ENCODE data around the gene SMPD4.
"Not testable (repeated sequence)": the region's sequence is repeated elsewhere in the genome, so short reads cannot be mapped to it uniquely, and the experiment has no call there.

Gene SMPD4

GRCh38 chr2:130141002-130141401, 40.4 kb downstream of the SMPD4 start:
- not testable (repeated sequence) for DNase-seq (ENCODE audit: low read depth)

GRCh38 chr2:130140516-130140915, 40.9 kb downstream of the SMPD4 start:
- DNase-seq (ENCODE audit: low read depth), result not testable (repeated sequence)

DNA sequence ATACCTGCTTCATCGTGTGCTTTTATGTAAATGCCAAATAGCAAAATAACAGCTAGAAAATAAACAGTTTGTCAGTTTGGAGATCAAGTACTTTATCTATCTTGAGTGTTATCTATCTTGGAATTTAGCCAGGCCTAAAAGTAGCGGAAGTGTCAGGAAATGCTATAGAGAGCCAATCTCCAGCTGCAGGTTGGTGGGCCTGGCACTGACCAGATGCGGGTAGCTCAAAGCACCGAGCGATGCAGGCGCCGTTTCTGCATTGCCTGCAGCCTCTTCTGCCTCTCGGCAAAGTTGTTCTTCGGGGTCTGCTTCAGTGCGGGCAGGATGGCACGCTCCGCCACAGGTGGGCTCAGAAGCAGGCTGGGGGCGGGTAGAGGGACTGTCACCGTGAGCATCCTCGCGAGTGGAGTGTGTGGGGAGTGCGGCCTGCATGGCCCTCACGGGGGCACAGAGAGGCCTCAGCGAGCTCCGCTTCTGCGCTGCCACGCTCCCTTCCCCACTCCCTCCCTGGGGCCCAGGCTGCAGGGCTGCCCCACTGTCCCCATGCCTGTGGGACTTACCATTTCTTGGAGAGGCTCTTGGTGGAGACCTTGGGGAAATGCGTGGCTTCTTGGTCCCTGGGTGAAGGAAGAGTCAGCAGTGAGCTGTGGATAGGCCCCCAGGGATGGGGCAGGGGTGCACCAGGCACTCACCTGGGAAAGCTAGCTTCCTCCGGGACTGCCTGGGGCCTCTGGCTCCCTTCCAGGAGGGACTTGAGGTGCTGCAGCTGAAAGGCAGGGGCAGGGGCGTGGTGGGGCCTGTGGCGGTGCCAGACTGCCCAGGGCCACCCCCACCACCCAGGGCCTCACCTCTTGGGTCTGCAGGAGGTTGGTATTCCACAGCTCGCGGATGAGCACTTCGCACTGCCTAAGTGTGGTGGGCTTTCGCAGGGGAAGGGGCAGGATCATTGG, 41.8 kb downstream of the SMPD4 start:
- DNase-seq (ENCODE audit: low read depth), result not testable (repeated sequence)

- not testable (repeated sequence) for DNase-seq (ENCODE audit: low read depth)
Observed at GRCh38 chr2:130138841-130139251, 42.6 kb downstream of the SMPD4 start.

DNA sequence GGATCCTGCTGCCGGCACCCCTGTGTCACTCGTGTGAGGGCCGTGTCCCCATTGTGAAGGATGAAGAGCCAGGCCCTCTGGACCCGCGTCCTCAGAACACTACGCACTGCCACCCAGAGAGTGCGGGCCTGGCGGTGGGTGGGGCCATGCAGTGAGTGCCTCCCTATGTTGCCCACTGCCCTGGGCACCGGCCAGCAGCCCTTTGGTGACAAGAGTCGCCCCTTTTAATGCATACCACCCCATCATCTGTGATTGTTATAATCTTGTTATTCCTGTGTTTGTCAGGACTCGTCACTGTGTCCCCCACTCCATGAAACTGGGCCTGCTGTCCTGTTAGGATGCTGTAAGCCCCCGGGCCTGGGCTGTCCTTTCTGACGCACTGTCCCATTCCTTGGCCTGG, 43.1 kb downstream of the SMPD4 start:
- not testable (repeated sequence) for DNase-seq (ENCODE audit: low read depth)

GRCh38 chr2:130137118-130137517, 44.3 kb downstream of the SMPD4 start:
- not testable (repeated sequence) for DNase-seq (ENCODE audit: low read depth)

- not testable (repeated sequence) for DNase-seq (ENCODE audit: low read depth)
Observed at GRCh38 chr2:130136546-130136945, 44.9 kb downstream of the SMPD4 start.

DNA sequence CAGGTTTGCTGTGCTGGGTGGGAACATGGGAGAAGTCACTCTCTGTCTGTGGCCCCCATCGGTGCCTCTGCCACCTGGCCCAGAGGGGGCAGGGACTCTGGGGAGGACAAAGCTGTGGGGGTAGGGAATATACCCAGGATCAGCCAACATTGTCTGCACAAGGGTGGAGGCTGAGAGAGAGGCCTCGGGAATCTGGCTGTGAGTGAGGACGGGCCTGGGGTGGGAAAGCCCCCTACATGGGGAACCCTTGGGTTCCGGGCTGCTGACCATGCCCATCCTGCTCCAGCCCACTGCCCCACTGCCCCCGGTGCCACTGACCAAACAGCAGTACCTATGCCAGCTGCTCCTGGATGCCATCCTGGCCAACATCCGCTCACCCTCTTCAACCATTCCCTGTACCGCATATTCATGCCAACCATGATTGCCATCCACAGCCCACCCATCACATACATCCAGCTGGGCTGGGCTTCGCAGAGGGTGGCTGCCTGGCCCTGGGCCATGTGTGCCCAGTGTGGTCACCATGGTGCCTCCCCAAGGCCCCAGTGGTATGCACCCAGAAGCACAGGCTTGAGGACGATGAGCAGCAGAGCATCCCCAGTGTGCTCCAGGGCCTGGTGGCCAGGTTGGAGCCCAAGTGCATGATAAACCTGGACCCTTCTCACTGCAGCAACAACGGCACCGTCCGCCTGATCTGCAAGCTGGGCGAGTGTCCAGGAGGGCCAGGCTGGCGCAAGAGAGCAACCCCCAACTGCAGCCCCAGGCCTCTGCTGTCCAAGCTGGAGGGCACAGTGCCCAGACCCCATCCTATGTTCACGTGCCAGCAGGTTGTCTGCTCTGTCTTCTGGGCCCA, 45.5 kb downstream of the SMPD4 start:
- no peak for DNase-seq (ENCODE audit: low read depth)

DNA sequence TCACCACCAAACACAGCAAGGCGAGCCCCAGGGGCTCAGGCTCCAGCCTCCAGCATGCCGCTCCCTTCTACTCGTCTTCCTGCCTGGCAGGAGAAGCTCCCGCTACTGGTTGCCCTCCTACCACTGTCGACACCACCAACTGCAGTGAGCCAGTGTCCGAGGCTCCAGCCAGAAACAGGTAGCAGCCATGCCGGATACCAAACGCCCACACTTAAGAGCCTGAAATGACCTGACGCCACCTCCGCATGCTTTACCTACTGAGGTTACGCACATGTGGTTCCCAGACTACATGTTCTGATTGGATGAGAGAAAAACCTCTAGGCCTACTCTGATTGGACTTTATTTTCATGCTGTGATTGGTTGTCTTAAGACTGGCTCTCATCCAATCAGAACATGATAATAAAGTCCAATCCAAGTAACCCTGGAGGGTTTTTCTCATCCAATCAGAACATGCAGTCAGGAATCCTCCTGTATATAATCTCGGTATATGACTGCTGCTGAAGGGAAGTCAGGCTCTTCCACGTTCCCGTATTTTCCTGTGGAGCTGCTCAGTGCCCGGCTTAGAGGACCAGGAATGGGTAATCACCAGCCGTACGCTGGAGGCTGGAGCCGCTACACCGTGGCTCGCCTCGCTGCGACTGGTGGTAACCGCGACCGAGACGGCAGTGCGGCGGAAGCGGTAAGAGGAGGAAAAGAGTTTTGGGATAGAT, 52.1 kb downstream of the SMPD4 start, which contains the start of gene POTEF:
Gene POTEF, minus strand, starts transcription at position 103 of the 710 bp plus-strand sequence. CDS start 8,707 bp downstream, outside the sequence.
- not testable (repeated sequence) for DNase-seq (ENCODE audit: low read depth)

DNA sequence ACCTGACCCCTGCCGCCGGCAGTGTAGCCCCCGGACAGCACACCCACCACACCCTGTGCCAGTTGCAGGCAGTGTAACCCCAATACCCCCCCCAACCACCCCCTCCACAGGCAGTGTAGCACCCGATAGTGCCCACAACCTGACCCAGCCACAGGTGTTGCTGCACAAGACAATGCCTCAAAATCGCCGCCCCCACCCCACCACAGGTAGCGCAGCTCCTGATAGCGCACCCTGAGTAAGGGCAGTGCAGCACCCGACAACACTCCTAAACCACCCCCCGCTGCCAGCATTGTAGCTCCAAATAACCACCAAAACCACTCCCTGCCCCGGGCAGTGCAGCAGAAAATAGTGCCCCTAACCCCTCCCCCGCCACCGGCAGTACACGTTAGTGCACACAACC, 52.9 kb downstream of the SMPD4 start:
- DNase-seq (ENCODE audit: low read depth), result not testable (repeated sequence)

- not testable (repeated sequence) for DNase-seq (ENCODE audit: low read depth)
Observed at GRCh38 chr2:130127726-130128125, 53.7 kb downstream of the SMPD4 start.

GRCh38 chr2:130120924-130121323, 60.5 kb downstream of the SMPD4 start:
- DNase-seq (ENCODE audit: low read depth), result not testable (repeated sequence)

- not testable (repeated sequence) for DNase-seq (ENCODE audit: low read depth)
Observed at GRCh38 chr2:130102597-130103363, 78.6 kb downstream of the SMPD4 start.

All from fibroblast of the conjunctiva (primary cell).